Progenitor cell of endocrine pancreas (in vitro differentiated cells): ENCODE data around the gene PRSS57. TPM values are rescaled to one million over a fixed set of nuclear protein-coding genes. Genes with fewer than 3 reads are reported as not detected.
A peak's percentile ranks its signal among the peaks of the same experiment; 100 is the strongest.

Experiments
- DNase-seq: peaks from one replicate; pipeline ENCODE4 v3.0.0; 2021; ENCODE audit warnings: low spot score; ENCODE audit not compliant: unreplicated experiment
- H3K27ac Mint-ChIP-seq: 2 replicates; pipeline ENCODE4 v1.8.0; 2021; ENCODE audit warnings: mild to moderate bottlenecking, moderate library complexity, mixed read lengths
- H3K27me3 Mint-ChIP-seq: 2 replicates; pipeline ENCODE4 v1.8.0; 2021; ENCODE audit warnings: mixed read lengths
- H3K36me3 Mint-ChIP-seq: 2 replicates; pipeline ENCODE4 v1.8.0; 2022; ENCODE audit warnings: mixed read lengths; ENCODE audit not compliant: insufficient read depth
- H3K4me1 Mint-ChIP-seq: 2 replicates; pipeline ENCODE4 v1.8.0; 2021; ENCODE audit warnings: low read depth, mixed read lengths
- H3K4me3 Mint-ChIP-seq: 2 replicates; pipeline ENCODE4 v1.8.0; 2021; ENCODE audit warnings: low read depth, mild to moderate bottlenecking, moderate library complexity, mixed read lengths
- H3K9me3 Mint-ChIP-seq: 2 replicates; pipeline ENCODE4 v1.8.0; 2021; ENCODE audit warnings: low read depth, mixed read lengths
- CTCF ChIP-seq: fragments of 200-600 bp; sonication (generic); IDR thresholded peaks from one replicate; pipeline ENCODE4 v1.5.0; 2021; ENCODE audit warnings: antibody characterized with exemption, mild to moderate bottlenecking; ENCODE audit not compliant: unreplicated experiment
- total RNA-seq: library from RNA; stranded (reverse); gene quantifications from 2 replicates; pipeline ENCODE4 v1.2.1, GENCODE V29; 2021

The PRSS57 gene
- total RNA-seq, 1 donor from 2014 or later: not detected

DNA sequence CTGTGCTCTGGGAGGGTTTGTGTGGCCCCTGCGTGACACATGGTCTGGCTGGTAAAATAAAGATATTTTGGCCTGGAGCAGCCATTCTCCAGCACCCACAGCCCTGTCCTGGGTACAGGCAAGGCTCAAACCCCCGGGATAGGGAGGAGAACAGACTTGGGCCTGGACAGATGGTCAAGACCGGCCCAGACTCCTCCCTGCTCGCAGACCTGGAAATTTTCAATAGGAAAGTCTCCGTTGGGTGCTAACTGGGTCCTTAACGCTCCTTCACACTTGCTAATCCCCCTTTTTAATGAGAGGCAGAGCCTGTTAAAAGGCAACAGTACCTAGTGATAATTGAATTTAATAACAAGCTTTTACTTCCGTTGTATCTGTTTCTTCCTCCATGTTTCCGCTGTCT is 16.0 kb upstream of the PRSS57 start:
- no peak for DNase-seq
- H3K27ac Mint-ChIP-seq: peak overlapping the region; percentile 45
- peaks cover 4% of the 10 kb centered on the region for H3K27me3 Mint-ChIP-seq
- no peak for TF ChIP-seq CTCF
- H3K4me1 Mint-ChIP-seq: peaks cover 2% of the 10 kb centered on the region
- H3K36me3 Mint-ChIP-seq: peaks cover 7% of the 10 kb centered on the region
- H3K4me3 Mint-ChIP-seq: peak overlapping the region; percentile 64
- H3K9me3 Mint-ChIP-seq: peaks cover 3% of the 10 kb centered on the region

- DNase-seq: no peak
- peaks cover 2% of the 10 kb centered on the region for H3K4me1 Mint-ChIP-seq
- H3K36me3 Mint-ChIP-seq: peaks cover 7% of the 10 kb centered on the region
- peak overlapping the region; percentile 64 for H3K4me3 Mint-ChIP-seq
- TF ChIP-seq CTCF: no peak
- peaks cover 3% of the 10 kb centered on the region for H3K9me3 Mint-ChIP-seq
- H3K27ac Mint-ChIP-seq: peak overlapping the region; percentile 45
- H3K27me3 Mint-ChIP-seq: peaks cover 5% of the 10 kb centered on the region
Observed at GRCh38 chr19:710767-711166, 15.5 kb upstream of the PRSS57 start.

- peaks cover 3% of the 10 kb centered on the region for H3K36me3 Mint-ChIP-seq
- no peak for DNase-seq
- H3K27ac Mint-ChIP-seq: no peak overlapping the region
- H3K4me3 Mint-ChIP-seq: no peak overlapping the region
- no peaks in the 10 kb centered on the region for H3K9me3 Mint-ChIP-seq
- TF ChIP-seq CTCF: no peak
- peaks cover 2% of the 10 kb centered on the region for H3K4me1 Mint-ChIP-seq
- H3K27me3 Mint-ChIP-seq: peaks cover 8% of the 10 kb centered on the region
Observed at GRCh38 chr19:709965-710571, 14.8 kb upstream of the PRSS57 start.

- TF ChIP-seq CTCF: no peak
- Mint-ChIP-seq H3K4me1 (peaks cover 2% of the 10 kb centered on the region), H3K27ac (no peak overlapping the region), H3K9me3 (no peaks in the 10 kb centered on the region), H3K27me3 (peaks cover 12% of the 10 kb centered on the region), H3K4me3 (peak overlapping the region; percentile 69), H3K36me3 (peaks cover 3% of the 10 kb centered on the region)
- DNase-seq: no peak
Observed at GRCh38 chr19:709196-709964, 14.1 kb upstream of the PRSS57 start.

DNA sequence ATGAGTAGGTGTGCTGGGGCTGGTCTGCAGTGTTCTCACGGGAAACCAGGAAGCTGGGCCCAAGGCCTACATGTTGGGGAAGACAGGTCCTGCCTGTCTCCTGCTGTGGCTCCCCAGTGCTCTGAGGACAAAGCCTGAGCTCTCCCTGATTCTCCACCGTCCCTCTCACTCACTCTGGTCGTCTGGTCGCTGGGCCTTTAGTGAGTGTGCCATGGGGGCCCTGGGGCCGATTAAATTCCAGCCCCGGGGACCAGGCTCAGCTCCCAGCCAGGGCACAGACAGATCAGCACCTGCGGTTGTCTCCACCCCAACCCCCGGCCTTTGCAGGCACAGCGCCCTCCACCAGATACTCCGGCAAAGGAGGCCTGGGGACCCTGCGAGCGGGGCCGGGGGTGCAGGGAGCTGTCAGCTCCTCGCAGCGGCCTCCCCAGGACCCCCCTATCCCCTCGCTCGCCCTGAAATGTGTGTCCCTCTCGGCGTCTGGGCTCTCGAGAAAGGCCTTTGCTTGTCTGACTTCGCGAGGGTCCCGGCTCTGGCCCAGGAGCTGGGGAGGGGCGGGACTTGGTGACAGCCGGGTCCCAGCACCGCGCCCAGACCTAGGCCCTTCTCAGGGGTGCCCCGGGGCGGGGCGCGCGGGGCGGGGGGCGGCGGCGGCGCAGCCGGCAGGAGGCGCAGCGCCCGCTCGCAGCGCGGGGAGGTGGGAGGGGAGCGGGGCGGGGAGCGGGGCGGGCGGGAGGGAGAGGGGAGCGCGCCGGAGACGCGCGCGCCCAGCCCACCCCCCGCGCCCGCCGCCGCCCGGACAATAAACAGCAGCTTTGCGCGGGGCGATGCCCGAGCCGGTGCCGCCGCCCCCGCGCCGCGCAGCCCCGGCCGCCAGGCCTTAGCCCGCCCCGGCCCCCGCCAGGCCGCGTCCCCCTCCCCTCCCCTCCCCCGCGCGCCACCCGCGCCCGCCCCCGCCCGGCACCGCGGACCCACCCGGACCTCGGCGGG is 13.2 kb upstream of the PRSS57 start, which contains the start of gene PALM:
PALM (plus strand) TSS at position 782 of the 990 bp plus-strand sequence. CDS start 212 bp downstream, outside the sequence.
- Mint-ChIP-seq H3K4me1 (peaks cover 2% of the 10 kb centered on the region), H3K9me3 (no peaks in the 10 kb centered on the region), H3K36me3 (peaks cover 3% of the 10 kb centered on the region), H3K4me3 (peak within 1 kb of the TSS; percentile 69), H3K27ac (no peak within 1 kb of the TSS), H3K27me3 (peaks cover 12% of the 10 kb centered on the region)
- peak; percentile 40 for TF ChIP-seq CTCF
- DNase-seq: peak; percentile 52
